Osteoblast (primary cell): ENCODE data around the gene ACP1. TPM values are rescaled to one million over a fixed set of nuclear protein-coding genes. Genes with fewer than 3 reads are reported as not detected.
A peak's percentile ranks its signal among the peaks of the same experiment; 100 is the strongest.

Experiments
- DNase-seq: peaks from one replicate; pipeline ENCODE4 v3.0.0; 2011; ENCODE audit warnings: low spot score, mixed read lengths; ENCODE audit not compliant: insufficient read length; ENCODE audit errors: missing footprints
- H2AFZ ChIP-seq: 2 replicates; pipeline ENCODE4 v1.6.0; 2011; ENCODE audit warnings: mild to moderate bottlenecking, low read length
- H3K27ac ChIP-seq: 2 replicates; pipeline ENCODE4 v1.5.1; 2011; ENCODE audit warnings: mild to moderate bottlenecking, low read depth, low read length, moderate library complexity
- H3K27me3 ChIP-seq: 2 replicates; pipeline ENCODE4 v1.6.0; 2012; ENCODE audit warnings: mild to moderate bottlenecking, control low read depth, inconsistent platforms, low read length, moderate library complexity; ENCODE audit not compliant: insufficient read depth
- H3K36me3 ChIP-seq: 2 replicates; pipeline ENCODE4 v1.5.1; 2011; ENCODE audit warnings: mild to moderate bottlenecking, low read length, control low read depth, moderate library complexity; ENCODE audit not compliant: insufficient read depth
- H3K4me1 ChIP-seq: 2 replicates; pipeline ENCODE4 v1.5.1; 2011; ENCODE audit warnings: mild to moderate bottlenecking, low read length, control low read depth, moderate library complexity; ENCODE audit not compliant: insufficient read depth
- H3K4me2 ChIP-seq: 2 replicates; pipeline ENCODE4 v1.6.0; 2011; ENCODE audit warnings: mild to moderate bottlenecking, low read length; ENCODE audit not compliant: insufficient read depth
- H3K4me3 ChIP-seq: fragments of 200-600 bp; sonication (generic); 3 replicates; pipeline ENCODE4 v1.5.1; 2012; ENCODE audit warnings: mild to moderate bottlenecking, low read length, inconsistent platforms; ENCODE audit not compliant: insufficient read depth
- H3K79me2 ChIP-seq: 2 replicates; pipeline ENCODE4 v1.6.0; 2012; ENCODE audit warnings: mild to moderate bottlenecking, low read length, control low read depth, inconsistent platforms; ENCODE audit not compliant: insufficient read depth
- H3K9me3 ChIP-seq: 2 replicates; pipeline ENCODE4 v1.5.1; 2011; ENCODE audit warnings: low read depth, low read length, control low read depth
- H4K20me1 ChIP-seq: 2 replicates; pipeline ENCODE4 v1.6.0; 2012; ENCODE audit warnings: mild to moderate bottlenecking, low read length, control low read depth; ENCODE audit not compliant: insufficient read depth
- total RNA-seq: library from RNA; depleted of rRNA; stranded (reverse); fragments of >200 nt; gene quantifications from 2 replicates; pipeline ENCODE4 v1.2.3, GENCODE V29; 2012
- TF ChIP-seq, protein P1 (sequence below): IDR thresholded peaks from 2 replicates; pipeline ENCODE4 v1.5.1; 2011; ENCODE audit warnings: mild to moderate bottlenecking, low read depth, low read length, moderate library complexity; ENCODE audit errors: extremely low read depth

ACP1 gene
- total RNA-seq, 1 donor: 80.0 TPM

DNA sequence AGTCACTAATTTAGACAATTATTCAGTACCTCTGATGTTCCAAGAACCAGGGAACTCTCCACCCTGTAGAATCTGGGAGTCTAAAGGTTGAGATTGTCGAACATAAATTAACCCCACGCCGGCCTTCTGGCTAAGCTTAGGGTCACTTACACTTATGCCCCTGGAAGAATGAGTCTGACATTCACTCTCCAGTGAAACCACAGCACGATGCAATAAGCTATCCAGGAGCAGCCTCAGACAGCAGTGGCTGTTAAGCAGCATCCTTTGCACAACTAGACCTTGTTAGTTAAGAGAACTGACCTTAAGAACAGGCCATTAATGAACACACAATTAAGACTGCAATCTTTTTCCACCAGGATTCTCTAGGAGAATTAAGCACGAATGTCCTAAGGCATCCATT, 25.9 kb upstream of the ACP1 start:
- TF ChIP-seq, protein P1, sequence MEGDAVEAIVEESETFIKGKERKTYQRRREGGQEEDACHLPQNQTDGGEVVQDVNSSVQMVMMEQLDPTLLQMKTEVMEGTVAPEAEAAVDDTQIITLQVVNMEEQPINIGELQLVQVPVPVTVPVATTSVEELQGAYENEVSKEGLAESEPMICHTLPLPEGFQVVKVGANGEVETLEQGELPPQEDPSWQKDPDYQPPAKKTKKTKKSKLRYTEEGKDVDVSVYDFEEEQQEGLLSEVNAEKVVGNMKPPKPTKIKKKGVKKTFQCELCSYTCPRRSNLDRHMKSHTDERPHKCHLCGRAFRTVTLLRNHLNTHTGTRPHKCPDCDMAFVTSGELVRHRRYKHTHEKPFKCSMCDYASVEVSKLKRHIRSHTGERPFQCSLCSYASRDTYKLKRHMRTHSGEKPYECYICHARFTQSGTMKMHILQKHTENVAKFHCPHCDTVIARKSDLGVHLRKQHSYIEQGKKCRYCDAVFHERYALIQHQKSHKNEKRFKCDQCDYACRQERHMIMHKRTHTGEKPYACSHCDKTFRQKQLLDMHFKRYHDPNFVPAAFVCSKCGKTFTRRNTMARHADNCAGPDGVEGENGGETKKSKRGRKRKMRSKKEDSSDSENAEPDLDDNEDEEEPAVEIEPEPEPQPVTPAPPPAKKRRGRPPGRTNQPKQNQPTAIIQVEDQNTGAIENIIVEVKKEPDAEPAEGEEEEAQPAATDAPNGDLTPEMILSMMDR: no peak
- H4K20me1 ChIP-seq: no peaks in the 10 kb centered on the region
- no peaks in the 10 kb centered on the region for H3K79me2 ChIP-seq
- H3K27me3 ChIP-seq: no peaks in the 10 kb centered on the region
- DNase-seq: no peak
- H3K4me1 ChIP-seq: no peaks in the 10 kb centered on the region
- no peak overlapping the region for H3K4me2 ChIP-seq
- no peak overlapping the region for H3K4me3 ChIP-seq
- no peaks in the 10 kb centered on the region for H3K9me3 ChIP-seq
- peaks cover 20% of the 10 kb centered on the region for H3K36me3 ChIP-seq
- no peak overlapping the region for H2AFZ ChIP-seq
- H3K27ac ChIP-seq: no peak overlapping the region

DNA sequence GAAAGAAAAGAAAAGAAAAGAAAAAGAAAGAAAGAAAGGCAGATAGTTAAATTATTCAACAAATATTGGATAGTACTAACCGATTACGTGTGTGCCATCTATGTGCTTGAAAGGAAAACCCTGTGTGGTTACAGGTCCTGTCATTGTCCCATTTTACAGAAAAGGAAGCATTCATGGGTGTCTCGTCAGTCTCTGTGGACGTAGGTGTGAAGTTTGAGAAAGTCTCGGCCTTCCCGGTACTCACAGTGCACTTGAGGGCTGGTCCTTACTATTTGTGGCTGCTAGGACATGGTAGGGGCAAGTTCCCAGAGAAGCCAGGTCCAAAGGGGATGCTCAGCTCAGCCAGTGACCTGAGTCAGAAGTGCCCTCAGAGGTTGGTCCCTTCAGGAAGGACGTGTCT, 20.2 kb upstream of the ACP1 start:
- H3K36me3 ChIP-seq: peaks cover 34% of the 10 kb centered on the region
- TF ChIP-seq, protein P1: no peak
- H3K4me3 ChIP-seq: no peak overlapping the region
- H3K9me3 ChIP-seq: no peaks in the 10 kb centered on the region
- H3K4me1 ChIP-seq: peaks cover 4% of the 10 kb centered on the region
- DNase-seq: no peak
- no peaks in the 10 kb centered on the region for H4K20me1 ChIP-seq
- H3K27ac ChIP-seq: no peak overlapping the region
- no peaks in the 10 kb centered on the region for H3K79me2 ChIP-seq
- H3K27me3 ChIP-seq: no peaks in the 10 kb centered on the region
- no peak overlapping the region for H2AFZ ChIP-seq
- H3K4me2 ChIP-seq: no peak overlapping the region

DNA sequence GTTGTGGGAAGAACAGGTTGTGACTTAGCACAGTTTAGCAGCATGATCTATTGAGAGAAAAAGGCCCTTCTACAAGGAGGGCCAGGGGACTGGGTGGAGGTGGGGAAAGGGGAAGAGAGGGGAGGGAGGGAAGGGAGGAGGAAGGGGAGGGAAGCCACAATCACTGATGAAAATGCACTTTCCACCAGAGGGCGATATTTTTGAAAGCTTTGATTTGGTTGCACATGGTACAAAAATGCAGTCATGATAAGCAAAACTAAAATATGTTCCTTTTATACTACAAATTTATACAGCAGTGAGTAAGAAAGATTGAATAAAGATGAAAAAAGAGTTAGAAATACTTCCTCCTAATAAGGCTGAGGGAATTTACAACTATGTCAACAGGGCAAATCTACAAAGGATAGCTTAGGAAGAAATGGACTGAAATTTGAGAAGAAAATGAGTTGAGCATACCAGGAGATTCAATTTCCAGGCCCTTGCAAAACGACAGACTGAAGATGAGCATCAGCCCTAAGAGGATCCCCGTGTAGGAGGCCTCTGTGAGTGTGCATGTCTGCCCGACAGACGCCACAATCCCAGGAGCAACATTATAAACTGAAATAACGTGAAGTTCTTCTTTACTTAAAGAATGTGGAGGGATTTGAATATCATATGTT, 18.1 kb upstream of the ACP1 start:
- peak; percentile 58 for DNase-seq
- H3K27me3 ChIP-seq: no peaks in the 10 kb centered on the region

DNA sequence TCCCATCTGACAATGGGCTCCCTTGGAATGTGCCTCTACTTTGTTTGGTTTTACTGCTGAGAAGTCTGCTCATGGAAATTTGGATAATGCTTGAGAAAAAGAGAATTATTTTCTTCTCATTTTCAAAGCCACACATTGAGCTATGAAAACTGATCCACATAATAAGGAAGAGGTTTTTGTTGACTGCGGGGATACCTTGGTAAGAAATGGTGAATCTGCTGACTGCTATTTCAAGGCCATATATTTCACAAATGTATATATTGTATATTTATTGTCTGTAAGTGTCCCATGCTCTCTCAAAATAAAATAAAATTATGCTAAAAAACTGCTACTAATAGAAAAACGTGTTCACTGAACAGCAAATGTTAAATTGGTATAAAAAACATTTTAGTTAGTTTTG, 16.0 kb upstream of the ACP1 start:
- Histone ChIP-seq H3K9me3 (no peaks in the 10 kb centered on the region), H3K27me3 (no peaks in the 10 kb centered on the region), H2AFZ (no peak overlapping the region), H3K36me3 (peaks cover 31% of the 10 kb centered on the region), H4K20me1 (no peaks in the 10 kb centered on the region), H3K4me3 (no peak overlapping the region), H3K4me1 (peaks cover 4% of the 10 kb centered on the region), H3K27ac (no peak overlapping the region), H3K4me2 (no peak overlapping the region), H3K79me2 (no peaks in the 10 kb centered on the region)
- TF ChIP-seq, protein P1: no peak
- no peak for DNase-seq

More for the DNA sequence above, 18.1 kb upstream of the ACP1 start:
- Histone ChIP-seq H2AFZ (no peak overlapping the region), H3K4me1 (peaks cover 4% of the 10 kb centered on the region), H3K36me3 (peaks cover 43% of the 10 kb centered on the region), H3K4me3 (no peak overlapping the region), H3K9me3 (no peaks in the 10 kb centered on the region), H3K4me2 (no peak overlapping the region), H4K20me1 (no peaks in the 10 kb centered on the region), H3K27ac (peak overlapping the region; percentile 26), H3K79me2 (no peaks in the 10 kb centered on the region)
- TF ChIP-seq, protein P1: peak; percentile 60
